ENCODE data around the gene TET2.
"Not testable (repeated sequence)": the region's sequence is repeated elsewhere in the genome, so short reads cannot be mapped to it uniquely, and the experiment has no call there.

Gene TET2

DNA sequence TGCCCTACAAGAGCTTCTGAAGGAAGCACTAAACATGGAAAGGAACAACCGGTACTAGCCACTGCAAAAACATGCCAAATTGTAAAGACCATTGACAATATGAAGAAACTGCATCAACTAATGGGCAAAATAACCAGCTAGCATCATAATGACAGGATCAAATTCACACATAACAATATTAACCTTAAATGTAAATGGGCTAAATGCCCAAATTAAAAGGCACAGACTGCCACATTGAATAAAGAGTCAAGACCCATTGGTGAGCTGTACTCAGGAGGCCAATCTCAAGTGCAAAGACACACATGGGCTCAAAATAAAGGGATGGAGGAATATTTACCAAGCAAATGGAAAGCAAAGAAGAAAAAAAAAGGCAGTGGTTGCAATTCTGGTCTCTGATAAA is 152.4 kb downstream of the TET2 start:
- H3K27me3 ChIP-seq (ENCODE audit: control insufficient read depth in 2 of 2, insufficient read depth in 2 of 2, low read length in 2 of 2); H3K4me3 ChIP-seq (ENCODE audit: low read length in 2 of 2); H3K4me1 ChIP-seq (ENCODE audit: control insufficient read depth in 2 of 2, insufficient read depth in 2 of 2, low read length in 2 of 2); H3K27ac ChIP-seq (ENCODE audit: low read depth in 2 of 2, low read length in 2 of 2); H3K9me3 ChIP-seq (ENCODE audit: control insufficient read depth in 2 of 2, low read length in 2 of 2); H3K36me3 ChIP-seq (ENCODE audit: control insufficient read depth in 2 of 2, insufficient read depth in 2 of 2, low read length in 2 of 2); H3K9ac ChIP-seq (ENCODE audit: low read depth in 1 of 2, low read length in 2 of 2): not testable (repeated sequence)

DNA sequence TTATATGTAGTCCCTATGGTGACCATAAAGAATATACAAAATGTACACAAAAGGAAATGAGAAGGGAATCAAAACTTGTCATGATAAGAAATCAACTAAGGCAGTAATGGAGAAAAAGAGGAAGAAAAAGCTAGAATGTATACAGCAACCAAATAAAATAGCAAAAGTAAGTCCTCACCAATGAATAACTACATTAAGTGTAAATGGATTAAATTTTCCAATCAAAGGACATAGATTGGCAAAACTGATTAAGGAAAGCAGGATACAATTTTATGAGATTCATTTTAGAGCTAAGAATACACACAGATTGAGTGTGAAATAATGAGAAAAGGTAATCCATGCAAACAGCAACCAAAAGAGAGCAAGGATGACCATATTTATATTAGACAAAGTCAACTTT is 157.4 kb downstream of the TET2 start:
- Histone ChIP-seq H3K9ac (ENCODE audit: low read depth in 1 of 2, low read length in 2 of 2) (no peak overlapping the region), H3K27ac (ENCODE audit: low read depth in 2 of 2, low read length in 2 of 2) (no peak overlapping the region), H3K27me3 (ENCODE audit: control insufficient read depth in 2 of 2, insufficient read depth in 2 of 2, low read length in 2 of 2) (no peaks in the 10 kb centered on the region), H3K36me3 (ENCODE audit: control insufficient read depth in 2 of 2, insufficient read depth in 2 of 2, low read length in 2 of 2) (no peaks in the 10 kb centered on the region), H3K4me1 (ENCODE audit: control insufficient read depth in 2 of 2, insufficient read depth in 2 of 2, low read length in 2 of 2) (no peaks in the 10 kb centered on the region), H3K4me3 (ENCODE audit: low read length in 2 of 2) (no peak overlapping the region), H3K9me3 (ENCODE audit: control insufficient read depth in 2 of 2, low read length in 2 of 2) (no peaks in the 10 kb centered on the region)

DNA sequence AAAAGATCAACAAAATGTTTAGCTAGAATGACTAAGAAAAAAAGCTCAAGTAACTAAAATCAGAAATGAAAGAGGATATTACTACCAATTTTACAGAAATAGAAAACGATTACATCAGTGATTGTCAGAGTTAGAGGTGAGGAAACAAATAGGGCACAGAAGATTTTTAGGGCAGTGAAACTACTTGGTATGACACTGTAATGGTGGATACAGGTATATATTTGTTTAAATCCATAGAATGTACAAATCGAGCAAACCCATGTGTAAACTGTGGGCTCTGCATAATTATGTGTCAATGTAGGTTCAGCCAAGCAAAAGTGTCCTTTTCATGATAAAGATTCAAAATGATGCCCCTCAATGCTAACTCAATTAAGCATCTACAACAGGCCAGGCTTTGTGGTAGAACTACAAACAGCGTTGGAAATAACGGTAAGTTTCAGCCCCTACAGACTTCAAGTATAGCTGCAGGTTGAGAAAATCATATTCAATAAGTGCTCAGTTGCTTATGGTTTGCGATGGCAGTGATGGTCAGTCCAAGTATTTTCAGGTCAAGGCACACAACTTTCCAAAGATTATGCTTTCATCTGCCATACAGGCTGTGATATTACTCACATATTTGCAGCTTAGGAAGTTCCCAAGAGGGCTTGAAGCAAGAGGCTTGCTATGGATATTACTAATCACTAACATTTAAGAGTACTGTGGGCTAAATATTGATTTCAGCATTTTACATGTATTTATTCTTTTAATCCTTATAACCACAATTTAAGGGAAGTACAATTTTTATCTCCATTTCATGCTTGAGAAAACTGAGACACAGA is 158.6 kb downstream of the TET2 start:
- Histone ChIP-seq H3K4me1 (ENCODE audit: control insufficient read depth in 2 of 2, insufficient read depth in 2 of 2, low read length in 2 of 2) (no peaks in the 10 kb centered on the region), H3K9ac (ENCODE audit: low read depth in 1 of 2, low read length in 2 of 2) (no peak overlapping the region), H3K9me3 (ENCODE audit: control insufficient read depth in 2 of 2, low read length in 2 of 2) (no peaks in the 10 kb centered on the region), H3K36me3 (ENCODE audit: control insufficient read depth in 2 of 2, insufficient read depth in 2 of 2, low read length in 2 of 2) (no peaks in the 10 kb centered on the region), H3K27ac (ENCODE audit: low read depth in 2 of 2, low read length in 2 of 2) (no peak overlapping the region), H3K4me3 (ENCODE audit: low read length in 2 of 2) (no peak overlapping the region), H3K27me3 (ENCODE audit: control insufficient read depth in 2 of 2, insufficient read depth in 2 of 2, low read length in 2 of 2) (no peaks in the 10 kb centered on the region)

DNA sequence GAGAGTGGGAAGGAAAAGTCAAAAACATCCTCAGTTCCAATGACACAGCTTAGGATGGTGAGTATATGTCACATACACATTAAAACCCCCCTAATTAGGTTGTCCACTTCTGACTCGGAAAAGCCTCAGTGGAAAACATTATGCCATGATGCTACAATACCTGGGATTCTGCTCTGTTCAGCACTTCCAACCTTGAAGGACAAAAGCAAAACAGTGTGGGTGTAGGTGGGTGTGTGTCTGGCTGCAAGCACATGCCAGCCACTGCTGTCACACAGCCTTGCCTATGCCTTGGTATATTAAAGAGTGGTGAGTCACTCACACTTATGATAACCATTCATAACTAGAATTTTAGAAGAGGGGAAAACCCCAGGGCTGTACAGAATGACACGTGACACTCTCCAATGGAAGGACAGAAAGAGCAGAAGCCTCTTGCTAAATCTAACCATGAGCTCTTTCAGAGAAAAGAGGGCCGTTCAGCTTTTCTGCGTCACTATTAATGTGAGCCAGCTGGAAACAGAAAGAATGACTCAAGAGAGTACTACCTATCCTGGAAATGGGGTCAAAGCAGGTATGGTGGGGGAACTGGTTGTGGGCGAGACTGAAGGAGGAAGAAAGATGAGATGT is 159.6 kb downstream of the TET2 start:
- no peak overlapping the region for H3K9ac ChIP-seq (ENCODE audit: low read depth in 1 of 2, low read length in 2 of 2)
- no peak overlapping the region for H3K4me3 ChIP-seq (ENCODE audit: low read length in 2 of 2)
- H3K27ac ChIP-seq (ENCODE audit: low read depth in 2 of 2, low read length in 2 of 2) = no peak overlapping the region
- H3K36me3 ChIP-seq (ENCODE audit: control insufficient read depth in 2 of 2, insufficient read depth in 2 of 2, low read length in 2 of 2) = no peaks in the 10 kb centered on the region
- no peaks in the 10 kb centered on the region for H3K27me3 ChIP-seq (ENCODE audit: control insufficient read depth in 2 of 2, insufficient read depth in 2 of 2, low read length in 2 of 2)
- no peaks in the 10 kb centered on the region for H3K9me3 ChIP-seq (ENCODE audit: control insufficient read depth in 2 of 2, low read length in 2 of 2)
- H3K4me1 ChIP-seq (ENCODE audit: control insufficient read depth in 2 of 2, insufficient read depth in 2 of 2, low read length in 2 of 2) = no peaks in the 10 kb centered on the region

GRCh38 chr4:105306820-105307219 is 160.1 kb downstream of the TET2 start:
- H3K9me3 ChIP-seq (ENCODE audit: control insufficient read depth in 2 of 2, low read length in 2 of 2) = no peaks in the 10 kb centered on the region
- no peaks in the 10 kb centered on the region for H3K27me3 ChIP-seq (ENCODE audit: control insufficient read depth in 2 of 2, insufficient read depth in 2 of 2, low read length in 2 of 2)
- no peak overlapping the region for H3K27ac ChIP-seq (ENCODE audit: low read depth in 2 of 2, low read length in 2 of 2)
- no peak overlapping the region for H3K4me3 ChIP-seq (ENCODE audit: low read length in 2 of 2)
- no peak overlapping the region for H3K9ac ChIP-seq (ENCODE audit: low read depth in 1 of 2, low read length in 2 of 2)
- H3K36me3 ChIP-seq (ENCODE audit: control insufficient read depth in 2 of 2, insufficient read depth in 2 of 2, low read length in 2 of 2) = no peaks in the 10 kb centered on the region
- no peaks in the 10 kb centered on the region for H3K4me1 ChIP-seq (ENCODE audit: control insufficient read depth in 2 of 2, insufficient read depth in 2 of 2, low read length in 2 of 2)

DNA sequence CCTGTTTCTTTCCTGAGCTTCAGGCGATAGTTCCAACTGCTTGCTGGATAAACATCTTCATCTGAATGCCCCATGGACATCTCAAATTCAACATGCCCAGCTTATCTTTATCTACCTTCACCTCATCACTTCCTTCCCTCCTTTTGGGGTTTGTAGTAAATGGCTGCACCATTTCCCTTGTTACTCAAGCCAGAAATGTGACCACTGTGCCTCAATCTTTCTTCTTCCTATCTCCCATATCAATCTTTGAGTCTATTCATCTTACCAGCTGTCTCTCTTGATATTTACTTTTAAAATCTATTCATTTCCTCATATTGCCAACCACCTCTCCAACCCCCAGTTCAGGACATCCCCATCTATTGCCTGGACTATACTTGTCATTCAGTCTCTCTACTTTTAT is 171.8 kb downstream of the TET2 start:
- Histone ChIP-seq H3K4me1 (ENCODE audit: control insufficient read depth in 2 of 2, insufficient read depth in 2 of 2, low read length in 2 of 2) (no peaks in the 10 kb centered on the region), H3K9ac (ENCODE audit: low read depth in 1 of 2, low read length in 2 of 2) (no peak overlapping the region), H3K4me3 (ENCODE audit: low read length in 2 of 2) (no peak overlapping the region), H3K36me3 (ENCODE audit: control insufficient read depth in 2 of 2, insufficient read depth in 2 of 2, low read length in 2 of 2) (no peaks in the 10 kb centered on the region), H3K27me3 (ENCODE audit: control insufficient read depth in 2 of 2, insufficient read depth in 2 of 2, low read length in 2 of 2) (no peaks in the 10 kb centered on the region), H3K9me3 (ENCODE audit: control insufficient read depth in 2 of 2, low read length in 2 of 2) (no peaks in the 10 kb centered on the region), H3K27ac (ENCODE audit: low read depth in 2 of 2, low read length in 2 of 2) (no peak overlapping the region)

DNA sequence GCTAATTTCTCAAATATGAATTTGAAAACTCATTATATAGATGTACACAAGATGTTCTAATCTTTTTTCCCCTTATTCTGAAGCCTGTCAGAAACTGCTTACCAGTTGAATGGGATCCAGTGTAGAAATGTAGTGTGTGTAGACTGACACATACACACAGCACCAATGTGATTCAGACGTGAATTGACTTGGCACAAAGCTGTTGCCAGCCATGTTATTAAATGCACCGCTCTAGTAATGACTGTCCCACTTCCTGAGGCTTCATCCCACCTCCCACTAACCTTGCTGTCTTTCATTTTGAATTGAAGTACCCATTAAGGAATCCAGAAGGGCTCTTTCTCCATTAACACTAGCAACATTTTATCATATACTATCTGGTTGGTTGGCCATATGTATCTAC is 180.5 kb downstream of the TET2 start:
- no peak overlapping the region for H3K9ac ChIP-seq (ENCODE audit: low read depth in 1 of 2, low read length in 2 of 2)
- no peaks in the 10 kb centered on the region for H3K4me1 ChIP-seq (ENCODE audit: control insufficient read depth in 2 of 2, insufficient read depth in 2 of 2, low read length in 2 of 2)
- H3K27me3 ChIP-seq (ENCODE audit: control insufficient read depth in 2 of 2, insufficient read depth in 2 of 2, low read length in 2 of 2) = no peaks in the 10 kb centered on the region
- no peak overlapping the region for H3K4me3 ChIP-seq (ENCODE audit: low read length in 2 of 2)
- H3K36me3 ChIP-seq (ENCODE audit: control insufficient read depth in 2 of 2, insufficient read depth in 2 of 2, low read length in 2 of 2) = no peaks in the 10 kb centered on the region
- no peak overlapping the region for H3K27ac ChIP-seq (ENCODE audit: low read depth in 2 of 2, low read length in 2 of 2)
- no peaks in the 10 kb centered on the region for H3K9me3 ChIP-seq (ENCODE audit: control insufficient read depth in 2 of 2, low read length in 2 of 2)

GRCh38 chr4:105327956-105328355 is 181.3 kb downstream of the TET2 start:
- Histone ChIP-seq H3K4me1 (ENCODE audit: control insufficient read depth in 2 of 2, insufficient read depth in 2 of 2, low read length in 2 of 2) (no peaks in the 10 kb centered on the region), H3K27ac (ENCODE audit: low read depth in 2 of 2, low read length in 2 of 2) (no peak overlapping the region), H3K36me3 (ENCODE audit: control insufficient read depth in 2 of 2, insufficient read depth in 2 of 2, low read length in 2 of 2) (no peaks in the 10 kb centered on the region), H3K27me3 (ENCODE audit: control insufficient read depth in 2 of 2, insufficient read depth in 2 of 2, low read length in 2 of 2) (no peaks in the 10 kb centered on the region), H3K9ac (ENCODE audit: low read depth in 1 of 2, low read length in 2 of 2) (no peak overlapping the region), H3K9me3 (ENCODE audit: control insufficient read depth in 2 of 2, low read length in 2 of 2) (no peaks in the 10 kb centered on the region), H3K4me3 (ENCODE audit: low read length in 2 of 2) (no peak overlapping the region)

GRCh38 chr4:105329081-105329480 is 182.4 kb downstream of the TET2 start:
- H3K4me3 ChIP-seq (ENCODE audit: low read length in 2 of 2) = no peak overlapping the region
- no peaks in the 10 kb centered on the region for H3K9me3 ChIP-seq (ENCODE audit: control insufficient read depth in 2 of 2, low read length in 2 of 2)
- H3K9ac ChIP-seq (ENCODE audit: low read depth in 1 of 2, low read length in 2 of 2) = no peak overlapping the region
- H3K27ac ChIP-seq (ENCODE audit: low read depth in 2 of 2, low read length in 2 of 2) = no peak overlapping the region
- H3K36me3 ChIP-seq (ENCODE audit: control insufficient read depth in 2 of 2, insufficient read depth in 2 of 2, low read length in 2 of 2) = no peaks in the 10 kb centered on the region
- H3K27me3 ChIP-seq (ENCODE audit: control insufficient read depth in 2 of 2, insufficient read depth in 2 of 2, low read length in 2 of 2) = no peaks in the 10 kb centered on the region
- H3K4me1 ChIP-seq (ENCODE audit: control insufficient read depth in 2 of 2, insufficient read depth in 2 of 2, low read length in 2 of 2) = no peaks in the 10 kb centered on the region
